Activated effector memory CD4-positive, alpha-beta T cell treated with Interleukin-2 at 50 U/mL for 16 hours (primary cell): ENCODE measurements around the gene MRPL43.

Experiments
- DNase-seq: peaks from one replicate; pipeline ENCODE4 v3.0.0-alpha.2; 2020

The MRPL43 gene

DNA sequence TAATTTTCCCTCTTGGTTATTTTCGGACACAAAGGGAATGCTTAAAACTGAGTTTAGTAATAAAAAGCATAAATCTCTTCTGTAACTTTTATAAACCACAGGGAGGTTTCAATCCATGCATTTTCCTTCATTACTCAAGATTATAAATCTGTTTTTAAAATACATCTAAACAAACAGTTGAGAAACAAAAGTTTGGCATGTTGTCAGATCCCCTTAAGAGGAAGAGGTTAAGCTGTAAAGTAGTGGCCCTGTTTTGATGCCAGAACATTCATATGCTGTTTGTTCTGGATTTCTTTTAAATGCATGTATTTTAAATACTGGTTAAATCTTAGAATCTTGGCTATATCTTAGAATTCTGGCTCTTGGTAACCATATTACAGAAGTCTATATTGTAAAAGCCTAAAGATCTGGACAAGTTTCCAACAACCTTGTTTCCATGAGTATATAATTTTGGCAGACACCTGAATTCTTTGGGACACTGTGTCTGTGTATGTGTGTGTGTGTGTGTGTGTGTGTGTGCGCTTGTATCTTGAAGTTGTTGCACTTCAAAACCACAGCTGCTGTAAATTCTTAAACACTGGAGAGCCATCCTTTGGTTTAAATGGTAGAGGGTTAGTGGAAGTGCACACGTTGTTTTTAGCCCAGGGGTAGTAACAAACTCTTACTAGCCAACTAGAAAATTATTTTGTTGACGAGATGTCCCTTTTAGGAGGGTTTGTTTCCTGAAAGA is 24.8 kb downstream of the MRPL43 start:
- no peak for DNase-seq

DNA sequence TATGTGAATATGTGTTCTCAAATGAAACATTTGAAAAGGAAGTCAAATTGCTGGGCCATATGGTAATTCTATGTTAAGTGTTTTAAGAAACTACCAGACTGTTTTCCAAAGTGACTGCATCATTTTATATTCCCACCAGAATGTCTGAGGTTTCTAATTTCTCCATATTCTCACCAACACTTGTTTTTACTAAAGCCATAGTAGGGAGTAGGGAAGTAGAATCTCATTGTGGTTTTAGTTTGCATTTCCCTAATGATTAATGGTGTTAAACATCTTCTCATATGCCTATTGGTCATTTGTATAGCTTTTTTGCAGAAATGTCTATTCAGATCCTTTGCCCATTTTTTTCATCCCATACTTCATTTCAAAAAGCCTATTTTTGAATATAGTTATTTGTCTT is 27.0 kb downstream of the MRPL43 start:
- DNase-seq = no peak

DNA sequence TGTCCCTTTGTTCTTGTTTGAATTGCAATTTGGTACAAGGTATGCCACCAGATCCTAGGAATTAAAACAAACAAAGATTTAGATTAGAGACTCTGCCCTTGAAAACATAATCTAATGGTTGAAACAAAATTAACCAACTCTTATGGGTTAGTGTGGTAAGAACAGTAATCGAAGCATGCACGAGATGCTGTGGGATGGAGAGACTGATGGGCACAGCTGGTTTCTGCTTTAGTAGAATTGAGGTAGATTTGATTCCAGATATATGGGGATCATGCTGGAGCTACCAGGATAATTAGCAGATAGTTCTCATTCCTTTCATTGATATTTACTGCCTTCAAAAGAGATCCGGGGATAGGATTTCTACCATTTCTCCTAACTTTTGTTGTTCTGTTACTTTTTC is 38.4 kb downstream of the MRPL43 start:
- DNase-seq = no peak

DNA sequence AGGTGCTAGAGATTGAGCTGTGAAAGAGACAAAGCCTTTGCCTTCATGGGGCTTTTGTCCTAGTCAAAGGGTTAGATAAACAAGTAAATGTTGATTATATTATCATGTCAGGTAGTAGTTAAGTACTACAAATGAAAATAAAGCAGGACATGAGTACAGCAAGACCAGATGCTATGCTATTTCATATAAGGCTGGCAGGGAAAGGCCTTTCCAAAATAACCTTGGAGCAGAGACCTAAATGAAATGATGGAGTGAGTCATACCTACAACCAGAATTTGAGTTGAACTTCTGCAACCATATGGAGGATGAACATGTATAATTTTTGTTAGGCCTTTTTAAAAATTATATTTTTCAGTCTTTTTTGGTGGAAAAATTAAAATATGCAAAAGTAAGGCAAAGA is 41.5 kb downstream of the MRPL43 start:
- no peak for DNase-seq

DNA sequence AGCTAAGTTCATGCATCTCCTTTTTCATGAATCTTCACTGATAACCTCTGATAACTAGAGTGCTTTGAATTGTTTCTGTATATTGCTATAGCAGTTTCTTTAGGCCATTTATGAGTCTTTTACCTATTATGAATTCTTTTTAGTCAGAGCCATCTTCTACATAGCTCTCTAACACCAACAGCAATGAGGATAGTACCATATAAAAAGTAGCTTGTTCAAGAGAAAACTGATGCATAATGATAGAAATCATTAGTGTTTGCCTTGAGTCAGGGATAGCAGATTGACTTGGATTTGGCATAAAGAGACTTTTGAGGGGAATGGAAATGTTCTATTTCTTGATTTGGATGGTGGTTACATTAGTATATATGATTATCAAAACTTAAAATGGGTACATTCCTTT is 43.8 kb downstream of the MRPL43 start:
- DNase-seq = no peak

DNA sequence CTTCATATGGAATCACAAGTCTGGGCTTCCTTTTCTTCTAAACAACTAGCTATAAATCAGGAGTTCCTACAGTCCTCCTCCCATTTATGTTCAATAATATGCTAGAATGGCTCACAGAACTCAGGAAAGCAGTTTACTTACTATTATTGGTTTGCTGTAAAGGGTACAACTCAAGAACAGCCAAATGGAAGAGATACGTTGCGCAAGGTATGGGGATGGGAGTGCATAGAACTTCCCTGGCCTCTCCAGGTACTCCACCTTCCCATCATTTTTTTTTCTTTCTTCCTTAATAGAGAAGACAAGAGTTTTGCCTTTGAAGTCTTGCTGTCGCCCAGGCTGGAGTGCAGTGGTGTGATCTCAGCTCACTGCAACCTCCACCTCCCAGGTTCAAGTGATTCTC is 45.1 kb downstream of the MRPL43 start:
- no peak for DNase-seq

DNA sequence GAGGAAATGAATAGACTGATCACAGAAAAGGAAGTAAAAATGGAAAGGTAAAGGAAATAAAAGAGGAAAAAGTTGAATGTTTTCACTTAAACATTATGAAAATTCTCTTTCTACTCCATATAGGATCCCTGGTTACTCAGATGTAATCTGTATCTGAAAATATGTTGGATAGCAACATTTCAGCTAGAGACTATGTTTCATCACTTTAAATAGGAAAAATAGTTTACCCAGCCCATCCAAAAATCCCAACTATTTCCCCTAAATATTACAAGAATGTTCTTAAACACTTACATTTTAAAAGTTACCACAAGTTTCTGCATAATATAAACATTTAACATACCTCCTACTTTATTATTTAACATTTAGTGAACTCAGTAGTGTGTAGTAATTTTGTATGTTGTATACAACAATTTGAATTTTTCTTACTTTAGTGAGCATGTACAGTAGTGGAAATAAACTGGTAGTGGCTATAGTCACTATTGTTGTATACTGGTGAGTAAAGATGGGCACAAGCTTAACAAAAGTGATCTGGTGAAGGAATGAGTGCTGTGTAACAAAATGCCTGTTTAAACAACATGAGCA is 47.4 kb downstream of the MRPL43 start:
- DNase-seq = no peak
